Measurements from ENCODE around the gene COL18A1.

DNA sequence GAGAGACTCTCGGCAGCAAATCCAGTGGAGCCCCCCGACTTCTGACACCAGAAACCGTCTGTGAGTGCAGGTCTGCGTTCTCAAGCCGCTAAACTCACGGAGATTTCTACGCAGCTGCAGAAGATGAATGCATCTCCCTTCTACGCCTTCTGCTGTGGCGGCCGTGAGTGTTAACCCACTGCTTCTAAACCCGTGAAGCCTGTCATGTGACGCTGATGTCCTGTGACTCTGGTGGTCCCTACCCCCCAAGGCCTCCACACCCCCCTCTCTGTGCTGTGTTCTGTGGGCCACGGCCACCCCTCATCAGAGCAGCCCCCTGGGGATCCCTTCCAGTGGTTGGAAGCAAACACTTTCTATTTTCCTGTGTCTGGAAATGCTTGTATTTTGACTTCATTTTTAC lies 33.9 kb upstream of the COL18A1 start:
- TF ChIP-seq, protein P1, sequence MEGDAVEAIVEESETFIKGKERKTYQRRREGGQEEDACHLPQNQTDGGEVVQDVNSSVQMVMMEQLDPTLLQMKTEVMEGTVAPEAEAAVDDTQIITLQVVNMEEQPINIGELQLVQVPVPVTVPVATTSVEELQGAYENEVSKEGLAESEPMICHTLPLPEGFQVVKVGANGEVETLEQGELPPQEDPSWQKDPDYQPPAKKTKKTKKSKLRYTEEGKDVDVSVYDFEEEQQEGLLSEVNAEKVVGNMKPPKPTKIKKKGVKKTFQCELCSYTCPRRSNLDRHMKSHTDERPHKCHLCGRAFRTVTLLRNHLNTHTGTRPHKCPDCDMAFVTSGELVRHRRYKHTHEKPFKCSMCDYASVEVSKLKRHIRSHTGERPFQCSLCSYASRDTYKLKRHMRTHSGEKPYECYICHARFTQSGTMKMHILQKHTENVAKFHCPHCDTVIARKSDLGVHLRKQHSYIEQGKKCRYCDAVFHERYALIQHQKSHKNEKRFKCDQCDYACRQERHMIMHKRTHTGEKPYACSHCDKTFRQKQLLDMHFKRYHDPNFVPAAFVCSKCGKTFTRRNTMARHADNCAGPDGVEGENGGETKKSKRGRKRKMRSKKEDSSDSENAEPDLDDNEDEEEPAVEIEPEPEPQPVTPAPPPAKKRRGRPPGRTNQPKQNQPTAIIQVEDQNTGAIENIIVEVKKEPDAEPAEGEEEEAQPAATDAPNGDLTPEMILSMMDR (IDR thresholded peaks at IDR 0.05): no peak
- TF ChIP-seq MEF2A (IDR thresholded peaks at IDR 0.05; ENCODE audit: borderline replicate concordance, low read depth) (no peak), EP300 (IDR thresholded peaks at IDR 0.05; ENCODE audit: borderline replicate concordance in 1 of 2, low read depth in 1 of 2, low read length in 1 of 2) (no peak), SIN3A (IDR thresholded peaks at IDR 0.05; ENCODE audit: borderline replicate concordance, low read depth, low read length) (no peak), RFX5 (IDR thresholded peaks at IDR 0.05; ENCODE audit: low read length) (no peak), JUND (IDR thresholded peaks at IDR 0.05) (no peak), TAF1 (IDR thresholded peaks at IDR 0.05; ENCODE audit: borderline replicate concordance, low read depth, low read length) (no peak)
- TF ChIP-seq, protein P2, sequence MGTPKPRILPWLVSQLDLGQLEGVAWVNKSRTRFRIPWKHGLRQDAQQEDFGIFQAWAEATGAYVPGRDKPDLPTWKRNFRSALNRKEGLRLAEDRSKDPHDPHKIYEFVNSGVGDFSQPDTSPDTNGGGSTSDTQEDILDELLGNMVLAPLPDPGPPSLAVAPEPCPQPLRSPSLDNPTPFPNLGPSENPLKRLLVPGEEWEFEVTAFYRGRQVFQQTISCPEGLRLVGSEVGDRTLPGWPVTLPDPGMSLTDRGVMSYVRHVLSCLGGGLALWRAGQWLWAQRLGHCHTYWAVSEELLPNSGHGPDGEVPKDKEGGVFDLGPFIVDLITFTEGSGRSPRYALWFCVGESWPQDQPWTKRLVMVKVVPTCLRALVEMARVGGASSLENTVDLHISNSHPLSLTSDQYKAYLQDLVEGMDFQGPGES (IDR thresholded peaks at IDR 0.05; ENCODE audit: low read depth, low read length): no peak
